WTC11 (cell line): ENCODE results near the gene SDF2. TPM values are rescaled to one million over a fixed set of nuclear protein-coding genes. Genes with fewer than 3 reads are reported as not detected.

Source experiments
- ATAC-seq: fragments of 200-7000 bp; cut with Tn5 transposase; 2 replicates; pipeline ENCODE4 v1.10.0; 2021; ENCODE audit warnings: mild to moderate bottlenecking, moderate library complexity
- CTCF ChIA-PET: fragments of 300-600 bp; sonication (Branson Sonifier 250); formaldehyde crosslinking; loops from one replicate; lab custom pipeline; 2021; ENCODE audit warnings: antibody characterized with exemption; lab: Charles Lee
- POLR2A ChIA-PET: fragments of 350-600 bp; sonication (Branson Sonifier 250); formaldehyde crosslinking; loops from one replicate; lab custom pipeline; 2021; ENCODE audit warnings: antibody characterized with exemption; lab: Charles Lee
- DNase-seq: peaks from one replicate; pipeline ENCODE4 v3.0.0; 2021; ENCODE audit warnings: low spot score
- H3K27ac Mint-ChIP-seq: 2 replicates; pipeline ENCODE4 v1.8.0; 2021; ENCODE audit warnings: mixed read lengths
- H3K27me3 Mint-ChIP-seq: 2 replicates; pipeline ENCODE4 v1.8.0; 2021; ENCODE audit warnings: low read depth, mild to moderate bottlenecking, moderate library complexity, mixed read lengths
- H3K36me3 Mint-ChIP-seq: 2 replicates; pipeline ENCODE4 v1.8.0; 2021; ENCODE audit warnings: mixed read lengths
- H3K4me1 Mint-ChIP-seq: 2 replicates; pipeline ENCODE4 v1.8.0; 2022; ENCODE audit warnings: mixed read lengths
- H3K4me3 Mint-ChIP-seq: 2 replicates; pipeline ENCODE4 v1.8.0; 2021; ENCODE audit warnings: mild to moderate bottlenecking, moderate library complexity, mixed read lengths
- H3K9me3 Mint-ChIP-seq: 2 replicates; pipeline ENCODE4 v1.8.0; 2021; ENCODE audit warnings: mixed read lengths
- CBFB ChIP-seq: sonication (generic); formaldehyde crosslinking; IDR thresholded peaks from 2 replicates; pipeline ENCODE4 v1.8.1; 2022; ENCODE audit warnings: mild to moderate bottlenecking, low read depth, missing genetic modification reagents
- CREB1 ChIP-seq: sonication (generic); formaldehyde crosslinking; IDR thresholded peaks from 2 replicates; pipeline ENCODE4 v1.8.0; 2023; ENCODE audit warnings: mild to moderate bottlenecking, missing genetic modification reagents
- CREM ChIP-seq: sonication (generic); formaldehyde crosslinking; IDR thresholded peaks from 2 replicates; pipeline ENCODE4 v1.8.1; 2022; ENCODE audit warnings: mild to moderate bottlenecking, missing genetic modification reagents, moderate library complexity
- EMX1 ChIP-seq: fragments of 250-450 bp; sonication (Bioruptor Pico); IDR thresholded peaks from 2 replicates; pipeline ENCODE4 v1.8.0; 2021; ENCODE audit warnings: mild to moderate bottlenecking
- ESRRA ChIP-seq: sonication (generic); formaldehyde crosslinking; IDR thresholded peaks from 2 replicates; pipeline ENCODE4 v1.8.1; 2022; ENCODE audit warnings: mild to moderate bottlenecking, missing genetic modification reagents, borderline replicate concordance
- FOXK1 ChIP-seq: sonication (generic); formaldehyde crosslinking; IDR thresholded peaks from 2 replicates; pipeline ENCODE4 v1.8.0; 2022; ENCODE audit warnings: mild to moderate bottlenecking, moderate library complexity, missing genetic modification reagents
- GRHL2 ChIP-seq: fragments of 250-450 bp; sonication (Bioruptor Pico); IDR thresholded peaks from 2 replicates; pipeline ENCODE4 v1.8.0; 2022; ENCODE audit warnings: mild to moderate bottlenecking, moderate library complexity; ENCODE audit not compliant: insufficient replicate concordance, severe bottlenecking
- GTF2I ChIP-seq: fragments of 250-450 bp; sonication (Bioruptor Pico); conservative IDR thresholded peaks from 2 replicates; pipeline ENCODE4 v1.4.0; 2021; ENCODE audit warnings: mild to moderate bottlenecking
- JAZF1 ChIP-seq: fragments of 250-450 bp; sonication (Bioruptor Pico); IDR thresholded peaks from 2 replicates; pipeline ENCODE4 v1.9.0; 2021; ENCODE audit warnings: moderate library complexity, mild to moderate bottlenecking, inconsistent platforms
- NFATC4 ChIP-seq: fragments of 250-450 bp; sonication (Bioruptor Pico); IDR thresholded peaks from 2 replicates; pipeline ENCODE4 v1.9.0; 2021; ENCODE audit warnings: mild to moderate bottlenecking
- NFYB ChIP-seq: sonication (generic); formaldehyde crosslinking; conservative IDR thresholded peaks from 2 replicates; pipeline ENCODE4 v1.8.0; 2022; ENCODE audit warnings: low read depth, missing genetic modification reagents
- NR1H2 ChIP-seq: sonication (generic); formaldehyde crosslinking; IDR thresholded peaks from 2 replicates; pipeline ENCODE4 v1.9.0; 2021; ENCODE audit warnings: mild to moderate bottlenecking, moderate library complexity, missing genetic modification reagents
- NR2C2 ChIP-seq: sonication (generic); formaldehyde crosslinking; IDR thresholded peaks from 2 replicates; pipeline ENCODE4 v1.8.0; 2022; ENCODE audit warnings: mild to moderate bottlenecking, missing genetic modification reagents
- NR3C1 ChIP-seq: sonication (generic); formaldehyde crosslinking; conservative IDR thresholded peaks from 2 replicates; pipeline ENCODE4 v1.8.1; 2023; ENCODE audit warnings: low read depth, mild to moderate bottlenecking, missing genetic modification reagents
- RORB ChIP-seq: fragments of 250-450 bp; sonication (Bioruptor Pico); IDR thresholded peaks from 2 replicates; pipeline ENCODE4 v1.9.0; 2021; ENCODE audit warnings: mild to moderate bottlenecking
- SMAD3 ChIP-seq: sonication (generic); formaldehyde crosslinking; IDR thresholded peaks from 2 replicates; pipeline ENCODE4 v1.8.0; 2022; ENCODE audit warnings: missing genetic modification reagents, mild to moderate bottlenecking, borderline replicate concordance
- ZBTB21 ChIP-seq: sonication (generic); formaldehyde crosslinking; IDR thresholded peaks from 2 replicates; pipeline ENCODE4 v1.8.1; 2023; ENCODE audit warnings: mild to moderate bottlenecking, missing genetic modification reagents, borderline replicate concordance
- ZNF232 ChIP-seq: sonication (generic); formaldehyde crosslinking; IDR thresholded peaks from 2 replicates; pipeline ENCODE4 v1.8.0; 2022; ENCODE audit warnings: mild to moderate bottlenecking, missing genetic modification reagents
- ZNF263 ChIP-seq: sonication (generic); formaldehyde crosslinking; IDR thresholded peaks from 2 replicates; pipeline ENCODE4 v1.8.1; 2022; ENCODE audit warnings: low read depth, mild to moderate bottlenecking, moderate library complexity, missing genetic modification reagents
- ZNF396 ChIP-seq: fragments of 250-450 bp; sonication (Bioruptor Pico); IDR thresholded peaks from 2 replicates; pipeline ENCODE4 v1.8.0; 2021; ENCODE audit warnings: mild to moderate bottlenecking, moderate library complexity, borderline replicate concordance
- total RNA-seq: library from RNA; stranded (reverse); gene quantifications from 3 replicates; pipeline ENCODE4 v1.2.3, GENCODE V29; 2021
- TF ChIP-seq, protein P1 (sequence below): fragments of 250-450 bp; sonication (Bioruptor Pico); IDR thresholded peaks from 2 replicates; pipeline ENCODE4 v1.9.0; 2021; ENCODE audit warnings: mild to moderate bottlenecking
- TF ChIP-seq, protein P2 (sequence below): sonication (generic); formaldehyde crosslinking; conservative IDR thresholded peaks from 2 replicates; pipeline ENCODE4 v1.8.1; 2023; ENCODE audit warnings: mild to moderate bottlenecking, low read depth, missing genetic modification reagents, moderate library complexity
- TF ChIP-seq, protein P3 (sequence below): fragments of 250-450 bp; sonication (Bioruptor Pico); IDR thresholded peaks from 2 replicates; pipeline ENCODE4 v1.9.0; 2021; ENCODE audit warnings: moderate library complexity, mild to moderate bottlenecking, inconsistent platforms, borderline replicate concordance
- TF ChIP-seq, protein P4 (sequence below): fragments of 250-450 bp; sonication (Bioruptor Pico); IDR thresholded peaks from 2 replicates; pipeline ENCODE4 v1.8.0; 2021; ENCODE audit warnings: mild to moderate bottlenecking
- TF ChIP-seq, protein P5 (sequence below): sonication (generic); formaldehyde crosslinking; IDR thresholded peaks from 2 replicates; pipeline ENCODE4 v1.8.0; 2023; ENCODE audit warnings: missing genetic modification reagents

SDF2 gene
- total RNA-seq, 1 experiment from 2014 or later = 49.4 TPM

DNA sequence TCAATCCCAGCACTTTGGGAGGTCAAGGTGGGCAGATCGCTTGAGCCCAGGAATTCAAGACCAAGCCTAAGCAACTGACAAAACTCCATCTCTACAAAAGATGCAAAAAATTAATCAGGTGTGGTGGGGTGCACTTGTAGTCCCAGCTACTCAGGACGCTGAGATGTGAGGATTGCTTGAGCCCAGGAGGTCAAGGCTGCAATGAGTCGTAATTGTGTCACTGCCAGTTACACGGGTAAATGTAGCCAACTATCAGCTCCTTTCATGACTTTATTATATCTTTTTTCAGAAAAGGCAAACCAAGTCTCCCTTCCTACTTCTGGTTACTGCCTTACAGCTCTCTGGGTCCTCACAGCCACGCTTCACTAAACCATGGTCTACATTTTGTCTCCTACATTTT is 4.0 kb downstream of the SDF2 start:
- no peak for TF ChIP-seq EMX1 (CRISPR knock-in tag)
- TF ChIP-seq ZNF396 (CRISPR knock-in tag) = no peak
- TF ChIP-seq NR3C1 (CRISPR knock-in tag) = no peak
- no peak for TF ChIP-seq GTF2I (CRISPR knock-in tag)
- no peak for TF ChIP-seq FOXK1 (CRISPR knock-in tag)
- TF ChIP-seq, protein P1, sequence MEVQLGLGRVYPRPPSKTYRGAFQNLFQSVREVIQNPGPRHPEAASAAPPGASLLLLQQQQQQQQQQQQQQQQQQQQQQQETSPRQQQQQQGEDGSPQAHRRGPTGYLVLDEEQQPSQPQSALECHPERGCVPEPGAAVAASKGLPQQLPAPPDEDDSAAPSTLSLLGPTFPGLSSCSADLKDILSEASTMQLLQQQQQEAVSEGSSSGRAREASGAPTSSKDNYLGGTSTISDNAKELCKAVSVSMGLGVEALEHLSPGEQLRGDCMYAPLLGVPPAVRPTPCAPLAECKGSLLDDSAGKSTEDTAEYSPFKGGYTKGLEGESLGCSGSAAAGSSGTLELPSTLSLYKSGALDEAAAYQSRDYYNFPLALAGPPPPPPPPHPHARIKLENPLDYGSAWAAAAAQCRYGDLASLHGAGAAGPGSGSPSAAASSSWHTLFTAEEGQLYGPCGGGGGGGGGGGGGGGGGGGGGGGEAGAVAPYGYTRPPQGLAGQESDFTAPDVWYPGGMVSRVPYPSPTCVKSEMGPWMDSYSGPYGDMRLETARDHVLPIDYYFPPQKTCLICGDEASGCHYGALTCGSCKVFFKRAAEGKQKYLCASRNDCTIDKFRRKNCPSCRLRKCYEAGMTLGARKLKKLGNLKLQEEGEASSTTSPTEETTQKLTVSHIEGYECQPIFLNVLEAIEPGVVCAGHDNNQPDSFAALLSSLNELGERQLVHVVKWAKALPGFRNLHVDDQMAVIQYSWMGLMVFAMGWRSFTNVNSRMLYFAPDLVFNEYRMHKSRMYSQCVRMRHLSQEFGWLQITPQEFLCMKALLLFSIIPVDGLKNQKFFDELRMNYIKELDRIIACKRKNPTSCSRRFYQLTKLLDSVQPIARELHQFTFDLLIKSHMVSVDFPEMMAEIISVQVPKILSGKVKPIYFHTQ (CRISPR knock-in tag) = no peak
- no peak for TF ChIP-seq ZNF232 (CRISPR knock-in tag)
- TF ChIP-seq SMAD3 (CRISPR knock-in tag) = no peak
- no peak overlapping the region for H3K4me3 Mint-ChIP-seq
- CTCF ChIA-PET = no interaction called here

DNA sequence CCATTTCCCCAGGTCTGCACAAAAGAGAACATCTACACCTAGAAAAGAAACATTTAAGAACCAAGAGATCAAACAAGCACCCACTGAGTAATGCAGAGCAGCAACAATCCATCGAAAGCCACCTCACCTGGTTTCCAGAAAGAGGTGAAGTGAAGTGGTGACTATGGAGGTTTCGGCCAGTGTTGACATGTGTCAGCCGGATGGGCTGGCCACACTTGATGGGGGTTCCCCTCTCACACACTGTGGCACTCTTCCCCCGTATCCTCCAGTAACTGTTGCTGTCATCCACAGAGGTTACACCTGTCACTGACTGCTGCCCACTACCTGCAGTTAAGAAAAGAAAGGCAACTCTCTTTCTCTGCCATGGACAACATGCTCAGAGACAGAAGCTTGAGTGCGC is 6.5 kb downstream of the SDF2 start:
- no peaks in the 10 kb centered on the region for H3K4me1 Mint-ChIP-seq
- ChIA-PET CTCF (interaction anchor here (1.2 kb wide), 1 partner anchor 95 kb away, joined by 3 read pairs; no protein-coding TSS in a partner anchor), POLR2A (no interaction called here)
- no peak overlapping the region for H3K4me3 Mint-ChIP-seq
- H3K27me3 Mint-ChIP-seq = 0 out of 2 replicates have a peak, but pooled peaks cover 3% of the 10 kb centered on the region
- H3K27ac Mint-ChIP-seq = no peak overlapping the region
- ATAC-seq (no peak), DNase-seq (no peak)
- H3K9me3 Mint-ChIP-seq = peaks cover 10% of the 10 kb centered on the region
- H3K36me3 Mint-ChIP-seq = peaks cover 30% of the 10 kb centered on the region
- no peak for TF ChIP-seq JAZF1 (CRISPR knock-in tag)
- TF ChIP-seq ESRRA (CRISPR knock-in tag) = no peak
- TF ChIP-seq CREB1 = no peak
- no peak for TF ChIP-seq NR1H2
- TF ChIP-seq, protein P2, sequence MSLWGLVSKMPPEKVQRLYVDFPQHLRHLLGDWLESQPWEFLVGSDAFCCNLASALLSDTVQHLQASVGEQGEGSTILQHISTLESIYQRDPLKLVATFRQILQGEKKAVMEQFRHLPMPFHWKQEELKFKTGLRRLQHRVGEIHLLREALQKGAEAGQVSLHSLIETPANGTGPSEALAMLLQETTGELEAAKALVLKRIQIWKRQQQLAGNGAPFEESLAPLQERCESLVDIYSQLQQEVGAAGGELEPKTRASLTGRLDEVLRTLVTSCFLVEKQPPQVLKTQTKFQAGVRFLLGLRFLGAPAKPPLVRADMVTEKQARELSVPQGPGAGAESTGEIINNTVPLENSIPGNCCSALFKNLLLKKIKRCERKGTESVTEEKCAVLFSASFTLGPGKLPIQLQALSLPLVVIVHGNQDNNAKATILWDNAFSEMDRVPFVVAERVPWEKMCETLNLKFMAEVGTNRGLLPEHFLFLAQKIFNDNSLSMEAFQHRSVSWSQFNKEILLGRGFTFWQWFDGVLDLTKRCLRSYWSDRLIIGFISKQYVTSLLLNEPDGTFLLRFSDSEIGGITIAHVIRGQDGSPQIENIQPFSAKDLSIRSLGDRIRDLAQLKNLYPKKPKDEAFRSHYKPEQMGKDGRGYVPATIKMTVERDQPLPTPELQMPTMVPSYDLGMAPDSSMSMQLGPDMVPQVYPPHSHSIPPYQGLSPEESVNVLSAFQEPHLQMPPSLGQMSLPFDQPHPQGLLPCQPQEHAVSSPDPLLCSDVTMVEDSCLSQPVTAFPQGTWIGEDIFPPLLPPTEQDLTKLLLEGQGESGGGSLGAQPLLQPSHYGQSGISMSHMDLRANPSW (CRISPR knock-in tag) = no peak
- TF ChIP-seq NFATC4 (CRISPR knock-in tag) = no peak
- TF ChIP-seq, protein P3, sequence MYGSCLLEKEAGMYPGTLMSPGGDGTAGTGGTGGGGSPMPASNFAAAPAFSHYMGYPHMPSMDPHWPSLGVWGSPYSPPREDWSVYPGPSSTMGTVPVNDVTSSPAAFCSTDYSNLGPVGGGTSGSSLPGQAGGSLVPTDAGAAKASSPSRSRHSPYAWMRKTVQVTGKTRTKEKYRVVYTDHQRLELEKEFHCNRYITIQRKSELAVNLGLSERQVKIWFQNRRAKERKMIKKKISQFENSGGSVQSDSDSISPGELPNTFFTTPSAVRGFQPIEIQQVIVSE = no peak
- no peak for TF ChIP-seq NR2C2 (CRISPR knock-in tag)
- TF ChIP-seq CBFB (CRISPR knock-in tag) = no peak
- no peak for TF ChIP-seq ZNF263 (CRISPR knock-in tag)
- TF ChIP-seq RORB (CRISPR knock-in tag) = no peak
- TF ChIP-seq NFYB (CRISPR knock-in tag) = no peak
- TF ChIP-seq, protein P4, sequence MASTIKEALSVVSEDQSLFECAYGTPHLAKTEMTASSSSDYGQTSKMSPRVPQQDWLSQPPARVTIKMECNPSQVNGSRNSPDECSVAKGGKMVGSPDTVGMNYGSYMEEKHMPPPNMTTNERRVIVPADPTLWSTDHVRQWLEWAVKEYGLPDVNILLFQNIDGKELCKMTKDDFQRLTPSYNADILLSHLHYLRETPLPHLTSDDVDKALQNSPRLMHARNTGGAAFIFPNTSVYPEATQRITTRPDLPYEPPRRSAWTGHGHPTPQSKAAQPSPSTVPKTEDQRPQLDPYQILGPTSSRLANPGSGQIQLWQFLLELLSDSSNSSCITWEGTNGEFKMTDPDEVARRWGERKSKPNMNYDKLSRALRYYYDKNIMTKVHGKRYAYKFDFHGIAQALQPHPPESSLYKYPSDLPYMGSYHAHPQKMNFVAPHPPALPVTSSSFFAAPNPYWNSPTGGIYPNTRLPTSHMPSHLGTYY (CRISPR knock-in tag) = no peak
- no peak for TF ChIP-seq GRHL2 (CRISPR knock-in tag)
- TF ChIP-seq CREM (CRISPR knock-in tag) = no peak
- TF ChIP-seq, protein P5, sequence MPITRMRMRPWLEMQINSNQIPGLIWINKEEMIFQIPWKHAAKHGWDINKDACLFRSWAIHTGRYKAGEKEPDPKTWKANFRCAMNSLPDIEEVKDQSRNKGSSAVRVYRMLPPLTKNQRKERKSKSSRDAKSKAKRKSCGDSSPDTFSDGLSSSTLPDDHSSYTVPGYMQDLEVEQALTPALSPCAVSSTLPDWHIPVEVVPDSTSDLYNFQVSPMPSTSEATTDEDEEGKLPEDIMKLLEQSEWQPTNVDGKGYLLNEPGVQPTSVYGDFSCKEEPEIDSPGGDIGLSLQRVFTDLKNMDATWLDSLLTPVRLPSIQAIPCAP (CRISPR knock-in tag) = no peak
- TF ChIP-seq ZBTB21 = no peak

More for the DNA sequence above, 4.0 kb downstream of the SDF2 start:
- Mint-ChIP-seq H3K4me1 (peaks cover 8% of the 10 kb centered on the region), H3K9me3 (peaks cover 21% of the 10 kb centered on the region), H3K36me3 (peaks cover 35% of the 10 kb centered on the region), H3K27me3 (0 out of 2 replicates have a peak, but pooled peaks cover 3% of the 10 kb centered on the region), H3K27ac (no peak overlapping the region)
- DNase-seq (no peak), ATAC-seq (no peak)
- POLR2A ChIA-PET = no interaction called here
